GM23248 (cell line): ENCODE data around the gene TUBB3.

Experiments used
- EZH2 ChIP-seq: fragments of 200-600 bp; sonication (generic); IDR thresholded peaks from 2 replicates; pipeline ENCODE4 v1.6.1; 2018; ENCODE audit warnings: antibody characterized with exemption, mild to moderate bottlenecking; ENCODE audit not compliant: insufficient read depth, poor library complexity, severe bottlenecking
- EZH2phosphoT487 ChIP-seq: fragments of 200-600 bp; sonication (generic); IDR thresholded peaks from 2 replicates; pipeline ENCODE4 v1.6.1; 2018; ENCODE audit warnings: antibody characterized with exemption, moderate library complexity, mild to moderate bottlenecking, low read depth; ENCODE audit not compliant: insufficient read depth

GRCh38 chr16:89922477-89922883, 662 bp upstream of the TUBB3 start:
- TF ChIP-seq EZH2phosphoT487: no peak
- no peak for TF ChIP-seq EZH2
